Measurements from ENCODE around the gene PODNL1. TPM values are rescaled to one million over a fixed set of nuclear protein-coding genes. Genes with fewer than 3 reads are reported as not detected.

The PODNL1 gene
- total RNA-seq, 1 donor from 2014 or later, result 2.7 TPM

DNA sequence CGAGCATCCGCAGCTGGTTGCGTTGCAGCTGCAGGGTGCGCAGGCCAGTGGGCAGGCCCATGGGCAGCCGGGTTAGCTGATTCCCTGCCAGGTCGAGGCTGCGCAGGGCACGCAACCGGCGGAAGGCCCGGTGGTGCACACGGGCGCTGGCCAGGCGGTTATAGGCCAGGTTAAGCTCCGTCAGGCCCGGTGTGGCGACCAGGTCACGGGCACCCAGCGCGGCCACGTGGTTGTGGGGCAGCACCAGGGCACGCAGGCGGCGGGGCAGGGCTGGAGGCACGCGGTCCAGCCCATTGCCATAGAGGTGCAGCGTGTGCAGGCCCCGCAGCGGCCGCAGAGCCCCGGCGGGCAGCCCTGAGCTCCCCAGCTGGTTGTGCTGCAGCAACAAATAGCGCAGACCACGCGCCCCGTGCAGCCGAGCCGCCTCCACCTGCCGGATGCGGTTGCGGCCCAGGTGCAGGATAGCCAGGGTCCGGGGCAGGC is 5.3 kb downstream of the PODNL1 start:
- no peak for DNase-seq
- peaks cover 6% of the 10 kb centered on the region for H3K4me1 ChIP-seq
- no peaks in the 10 kb centered on the region for H3K9me3 ChIP-seq
- H3K27ac ChIP-seq, result no peak overlapping the region
- H3K4me3 ChIP-seq, result no peak overlapping the region
- intact Hi-C loops (cut with DNase I), result no loop called here
- H3K36me3 ChIP-seq, result peaks cover 22% of the 10 kb centered on the region
- peaks cover 6% of the 10 kb centered on the region for H3K27me3 ChIP-seq (ENCODE audit: low read depth)
- TF ChIP-seq, protein P1, sequence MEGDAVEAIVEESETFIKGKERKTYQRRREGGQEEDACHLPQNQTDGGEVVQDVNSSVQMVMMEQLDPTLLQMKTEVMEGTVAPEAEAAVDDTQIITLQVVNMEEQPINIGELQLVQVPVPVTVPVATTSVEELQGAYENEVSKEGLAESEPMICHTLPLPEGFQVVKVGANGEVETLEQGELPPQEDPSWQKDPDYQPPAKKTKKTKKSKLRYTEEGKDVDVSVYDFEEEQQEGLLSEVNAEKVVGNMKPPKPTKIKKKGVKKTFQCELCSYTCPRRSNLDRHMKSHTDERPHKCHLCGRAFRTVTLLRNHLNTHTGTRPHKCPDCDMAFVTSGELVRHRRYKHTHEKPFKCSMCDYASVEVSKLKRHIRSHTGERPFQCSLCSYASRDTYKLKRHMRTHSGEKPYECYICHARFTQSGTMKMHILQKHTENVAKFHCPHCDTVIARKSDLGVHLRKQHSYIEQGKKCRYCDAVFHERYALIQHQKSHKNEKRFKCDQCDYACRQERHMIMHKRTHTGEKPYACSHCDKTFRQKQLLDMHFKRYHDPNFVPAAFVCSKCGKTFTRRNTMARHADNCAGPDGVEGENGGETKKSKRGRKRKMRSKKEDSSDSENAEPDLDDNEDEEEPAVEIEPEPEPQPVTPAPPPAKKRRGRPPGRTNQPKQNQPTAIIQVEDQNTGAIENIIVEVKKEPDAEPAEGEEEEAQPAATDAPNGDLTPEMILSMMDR (IDR thresholded peaks at IDR 0.05), result no peak
- ATAC-seq, result no peak

DNA sequence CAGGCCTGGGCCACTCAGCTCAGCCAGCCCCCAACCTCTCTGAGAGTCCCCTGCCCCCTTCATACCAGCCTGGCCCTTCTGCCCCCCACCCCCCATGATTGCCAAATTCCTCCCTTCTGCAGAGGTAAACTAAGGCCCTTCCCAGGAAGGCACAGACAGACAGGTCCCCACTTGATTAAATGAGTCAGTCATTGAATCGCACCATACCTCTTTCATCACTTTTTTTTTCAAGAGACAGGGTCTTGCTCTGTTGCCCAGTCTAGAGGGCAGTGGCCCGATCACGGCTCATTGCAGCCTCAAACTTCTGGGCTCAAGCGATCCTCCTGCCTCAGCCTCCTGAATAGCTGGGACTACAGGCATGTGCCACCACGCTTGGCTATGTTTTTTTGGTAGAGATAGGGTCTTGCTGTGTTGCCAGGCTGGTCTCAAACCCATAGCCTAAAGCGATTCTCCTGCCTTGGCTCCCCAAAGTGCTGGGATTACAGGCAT is 6.0 kb downstream of the PODNL1 start:
- ATAC-seq, result no peak
- DNase-seq, result no peak
- Histone ChIP-seq H3K9me3 (no peaks in the 10 kb centered on the region), H3K4me1 (no peaks in the 10 kb centered on the region), H3K27me3 (ENCODE audit: low read depth) (no peaks in the 10 kb centered on the region), H3K27ac (no peak overlapping the region), H3K4me3 (no peak overlapping the region), H3K36me3 (peaks cover 30% of the 10 kb centered on the region)
- TF ChIP-seq, protein P1 (IDR thresholded peaks at IDR 0.05), result no peak
- intact Hi-C loops (cut with DNase I), result no loop called here

DNA sequence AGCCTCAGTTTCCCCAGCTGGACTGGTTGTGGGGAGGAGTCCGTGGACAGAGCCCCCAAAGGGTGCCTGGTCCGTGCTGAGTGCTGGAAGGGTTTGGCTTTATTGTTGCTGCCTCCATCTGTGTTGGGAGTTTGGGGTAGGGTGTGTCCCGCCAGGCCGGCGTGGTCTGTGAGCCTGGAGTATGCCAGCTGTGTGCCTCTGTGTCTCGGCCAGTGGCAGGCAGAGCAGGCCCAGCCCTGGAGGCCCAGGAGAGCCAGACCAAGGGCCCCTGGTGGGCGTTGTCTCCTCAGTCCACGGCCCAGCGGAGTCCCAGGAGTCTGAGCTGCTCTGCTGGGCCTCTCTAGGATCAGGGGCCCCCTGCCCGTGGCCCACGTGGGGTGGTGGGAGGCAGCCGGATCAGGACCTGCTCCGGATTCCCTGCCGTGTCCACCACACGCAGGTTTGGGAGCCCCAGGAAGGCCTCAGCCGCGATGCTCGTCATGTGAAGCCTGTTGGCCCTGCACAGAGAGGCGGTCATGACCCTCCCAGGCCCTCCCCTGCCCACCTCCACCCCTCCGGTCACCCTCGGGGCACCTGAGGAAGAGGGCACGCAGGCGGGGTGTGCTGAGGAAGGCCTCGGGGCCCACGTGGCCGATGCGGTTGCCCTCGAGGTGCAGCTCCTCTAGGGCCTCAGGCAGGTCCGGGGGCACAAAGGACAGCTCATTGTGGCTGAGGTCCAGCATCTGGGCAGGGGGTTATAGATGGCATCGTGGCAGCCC is 6.6 kb downstream of the PODNL1 start:
- Histone ChIP-seq H3K27ac (no peak overlapping the region), H3K4me3 (no peak overlapping the region), H3K27me3 (ENCODE audit: low read depth) (no peaks in the 10 kb centered on the region), H3K4me1 (peaks cover 4% of the 10 kb centered on the region), H3K9me3 (no peaks in the 10 kb centered on the region), H3K36me3 (peaks cover 36% of the 10 kb centered on the region)
- no peak for DNase-seq
- TF ChIP-seq, protein P1 (IDR thresholded peaks at IDR 0.05), result no peak
- intact Hi-C loops (cut with DNase I), result no loop called here
- ATAC-seq, result no peak

DNA sequence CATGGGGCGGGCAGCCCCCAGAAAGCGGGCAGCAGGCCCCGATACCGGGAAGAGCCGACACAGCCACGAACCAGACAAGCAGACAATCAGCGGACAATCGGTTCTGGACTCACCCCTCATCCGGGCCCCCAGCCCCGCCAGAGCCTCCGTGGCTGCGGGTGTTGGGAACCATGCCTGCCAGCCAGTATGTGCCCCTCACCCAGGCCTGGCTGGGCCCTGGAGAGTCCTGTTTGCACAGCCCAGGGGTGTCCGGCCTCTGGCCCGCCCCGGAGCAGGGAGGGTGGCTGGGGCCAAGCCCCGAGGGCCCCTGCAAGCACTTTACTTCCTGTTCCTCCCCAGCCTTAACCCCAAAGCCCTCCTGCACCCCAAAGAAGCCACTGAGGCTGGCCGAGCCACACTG is 7.8 kb downstream of the PODNL1 start:
- TF ChIP-seq, protein P1 (IDR thresholded peaks at IDR 0.05), result no peak
- DNase-seq (no peak), ATAC-seq (no peak)
- Histone ChIP-seq H3K27me3 (ENCODE audit: low read depth) (no peaks in the 10 kb centered on the region), H3K27ac (no peak overlapping the region), H3K9me3 (no peaks in the 10 kb centered on the region), H3K36me3 (peaks cover 44% of the 10 kb centered on the region), H3K4me3 (no peak overlapping the region), H3K4me1 (peaks cover 11% of the 10 kb centered on the region)
- intact Hi-C loops (cut with DNase I), result no loop called here

DNA sequence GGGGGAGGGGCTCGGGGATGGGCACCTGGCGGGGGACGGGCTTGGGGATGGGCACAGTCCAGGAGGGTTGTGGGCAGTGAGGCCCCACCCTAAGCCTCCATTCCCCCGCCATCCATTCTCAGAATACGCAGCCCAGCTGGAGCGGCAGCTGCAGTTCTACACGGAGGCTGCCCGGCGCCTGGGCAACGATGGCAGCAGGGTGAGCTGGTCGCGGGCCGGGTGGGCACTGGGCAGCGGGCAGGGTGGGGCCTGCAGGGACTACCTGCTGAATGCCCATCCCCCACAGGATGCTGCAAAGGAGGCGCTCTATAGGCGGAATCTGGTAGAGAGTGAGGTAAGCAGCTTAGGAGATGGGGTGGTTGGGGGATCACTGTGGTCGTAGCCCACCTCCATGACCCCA is 8.3 kb downstream of the PODNL1 start:
- ATAC-seq, result no peak
- DNase-seq, result no peak
- H3K9me3 ChIP-seq, result no peaks in the 10 kb centered on the region
- no peak overlapping the region for H3K27ac ChIP-seq
- peaks cover 11% of the 10 kb centered on the region for H3K4me1 ChIP-seq
- intact Hi-C loops (cut with DNase I), result no loop called here
- TF ChIP-seq, protein P1 (IDR thresholded peaks at IDR 0.05), result no peak
- no peak overlapping the region for H3K4me3 ChIP-seq
- H3K36me3 ChIP-seq, result peaks cover 48% of the 10 kb centered on the region
- H3K27me3 ChIP-seq (ENCODE audit: low read depth), result no peaks in the 10 kb centered on the region
